ENCODE measurements around the gene NCOR2. TPM values are rescaled to one million over a fixed set of nuclear protein-coding genes. Genes with fewer than 3 reads are reported as not detected.

Gene NCOR2
- total and polyA plus RNA-seq, 2 donors (not counting 3 experiments of a cell fraction or from before 2014, with no cell fraction given): 26.5 to 241 TPM

- dilution Hi-C loops (cut with MboI; ENCODE audit: extremely low pct_ligation_motif_present, low sequenced_read_pairs): no loop called here
- FAIRE-seq (no peak), DNase-seq (ENCODE audit: low read depth, low spot score) (no peak)
- Histone ChIP-seq H3K79me2 (ENCODE audit: control insufficient read depth, insufficient read depth, low read length) (peaks cover 21% of the 10 kb centered on the region), H3K27me3 (ENCODE audit: control insufficient read depth in 2 of 2, insufficient read depth in 2 of 2, low read length in 2 of 2) (no peaks in the 10 kb centered on the region), H3K4me2 (ENCODE audit: insufficient read depth, low read length) (no peak overlapping the region), H2AFZ (ENCODE audit: low read depth, low read length) (no peak overlapping the region), H3K4me1 (ENCODE audit: control insufficient read depth, extremely low read depth, insufficient read depth, low read length) (peaks cover 29% of the 10 kb centered on the region), H3K9ac (replicated peaks; ENCODE audit: extremely low read depth, insufficient read depth, low read length) (no peak overlapping the region), H3K9me3 (replicated peaks; ENCODE audit: control insufficient read depth, insufficient read depth, low read length) (no peaks in the 10 kb centered on the region), H3K36me3 (ENCODE audit: control insufficient read depth in 2 of 2, extremely low read depth in 1 of 2, insufficient read depth in 2 of 2, low read length in 2 of 2) (no peaks in the 10 kb centered on the region), H3K27ac (ENCODE audit: insufficient read depth, low read depth, low read length) (no peak overlapping the region), H3K9me1 (replicated peaks; ENCODE audit: control insufficient read depth, extremely low read depth, insufficient read depth, low read length) (no peaks in the 10 kb centered on the region), H3K4me3 (replicated peaks in 1 of 3; ENCODE audit: insufficient read depth in 1 of 3, low read depth in 1 of 3, low read length in 3 of 3) (no peak overlapping the region), H4K20me1 (replicated peaks; ENCODE audit: control insufficient read depth, extremely low read depth, insufficient read depth, low read length) (no peaks in the 10 kb centered on the region)
- intact Hi-C loops (cut with micrococcal nuclease): no loop called here
- TF ChIP-seq JUN (IDR thresholded peaks at IDR 0.05; ENCODE audit: borderline replicate concordance, insufficient read depth, insufficient read length, low read depth) (no peak), POLR2A (IDR thresholded peaks at IDR 0.05; ENCODE audit: low read depth, low read length) (no peak), GATA2 (IDR thresholded peaks at IDR 0.05; ENCODE audit: insufficient read depth, insufficient read length, low read depth, low read length) (no peak), FOS (IDR thresholded peaks at IDR 0.05; ENCODE audit: borderline replicate concordance, insufficient read depth, low read length) (no peak), MYC (IDR thresholded peaks at IDR 0.05; ENCODE audit: low read depth, low read length) (no peak), EZH2 (IDR thresholded peaks at IDR 0.05; ENCODE audit: borderline replicate concordance, low read depth, low read length, severe bottlenecking) (no peak), POLR2AphosphoS5 (IDR thresholded peaks at IDR 0.05; ENCODE audit: insufficient read depth, low read depth, low read length) (no peak), MAX (IDR thresholded peaks at IDR 0.05; ENCODE audit: insufficient read depth, insufficient read length) (no peak)
- TF ChIP-seq, protein P1, sequence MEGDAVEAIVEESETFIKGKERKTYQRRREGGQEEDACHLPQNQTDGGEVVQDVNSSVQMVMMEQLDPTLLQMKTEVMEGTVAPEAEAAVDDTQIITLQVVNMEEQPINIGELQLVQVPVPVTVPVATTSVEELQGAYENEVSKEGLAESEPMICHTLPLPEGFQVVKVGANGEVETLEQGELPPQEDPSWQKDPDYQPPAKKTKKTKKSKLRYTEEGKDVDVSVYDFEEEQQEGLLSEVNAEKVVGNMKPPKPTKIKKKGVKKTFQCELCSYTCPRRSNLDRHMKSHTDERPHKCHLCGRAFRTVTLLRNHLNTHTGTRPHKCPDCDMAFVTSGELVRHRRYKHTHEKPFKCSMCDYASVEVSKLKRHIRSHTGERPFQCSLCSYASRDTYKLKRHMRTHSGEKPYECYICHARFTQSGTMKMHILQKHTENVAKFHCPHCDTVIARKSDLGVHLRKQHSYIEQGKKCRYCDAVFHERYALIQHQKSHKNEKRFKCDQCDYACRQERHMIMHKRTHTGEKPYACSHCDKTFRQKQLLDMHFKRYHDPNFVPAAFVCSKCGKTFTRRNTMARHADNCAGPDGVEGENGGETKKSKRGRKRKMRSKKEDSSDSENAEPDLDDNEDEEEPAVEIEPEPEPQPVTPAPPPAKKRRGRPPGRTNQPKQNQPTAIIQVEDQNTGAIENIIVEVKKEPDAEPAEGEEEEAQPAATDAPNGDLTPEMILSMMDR (IDR thresholded peaks at IDR 0.05; ENCODE audit: extremely low read depth in 1 of 2, insufficient read depth in 1 of 2, low read depth in 1 of 2, low read length in 2 of 2): no peak
- POLR2A ChIA-PET: no interaction called here
- BruUV-seq (replicated peaks): no TSS peak
- CTCF ChIA-PET: no interaction called here
Observed at GRCh38 chr12:124525455-124525854, 42.0 kb downstream of the NCOR2 start.
